ENCODE measurements around the gene PRPF8. TPM values are rescaled to one million over a fixed set of nuclear protein-coding genes. Genes with fewer than 3 reads are reported as not detected.
"Not testable (repeated sequence)": the region's sequence is repeated elsewhere in the genome, so short reads cannot be mapped to it uniquely, and the experiment has no call there.

The PRPF8 gene
- total RNA-seq, 4 donors from 2014 or later, result 111 to 195 (median 161) TPM

GRCh38 chr17:1710807-1711553, 26.3 kb upstream of the PRPF8 start:
- Histone ChIP-seq H3K4me1 (peaks cover 2 to 60% (median 35%) of the 10 kb centered on the region in 3 donors), H3K4me3 (peak overlapping the region; percentile 83 to 90), H3K27me3 (no peaks in the 10 kb centered on the region), H3K36me3 (peaks cover 0 to 36% of the 10 kb centered on the region in 2 donors), H3K9me3 (no peaks in the 10 kb centered on the region), H3K27ac (peak overlapping the region; percentile 54 to 88 (median 86))
- TF ChIP-seq CTCF (IDR thresholded peaks at IDR 0.05), result no peak
- TF ChIP-seq POLR2AphosphoS5 (IDR thresholded peaks at IDR 0.05), result no peak
- no peak for TF ChIP-seq EP300 (IDR thresholded peaks at IDR 0.05)
- TF ChIP-seq POLR2A (IDR thresholded peaks at IDR 0.05), result no peak
- no peak for ATAC-seq
- 40% methylated on average over 1 of the region's 14 CpGs; no CpG with 5 or more reads in 1 of the 2 donors for WGBS, 2 donors (ENCODE audit: low coverage in 1 of 2)

DNA sequence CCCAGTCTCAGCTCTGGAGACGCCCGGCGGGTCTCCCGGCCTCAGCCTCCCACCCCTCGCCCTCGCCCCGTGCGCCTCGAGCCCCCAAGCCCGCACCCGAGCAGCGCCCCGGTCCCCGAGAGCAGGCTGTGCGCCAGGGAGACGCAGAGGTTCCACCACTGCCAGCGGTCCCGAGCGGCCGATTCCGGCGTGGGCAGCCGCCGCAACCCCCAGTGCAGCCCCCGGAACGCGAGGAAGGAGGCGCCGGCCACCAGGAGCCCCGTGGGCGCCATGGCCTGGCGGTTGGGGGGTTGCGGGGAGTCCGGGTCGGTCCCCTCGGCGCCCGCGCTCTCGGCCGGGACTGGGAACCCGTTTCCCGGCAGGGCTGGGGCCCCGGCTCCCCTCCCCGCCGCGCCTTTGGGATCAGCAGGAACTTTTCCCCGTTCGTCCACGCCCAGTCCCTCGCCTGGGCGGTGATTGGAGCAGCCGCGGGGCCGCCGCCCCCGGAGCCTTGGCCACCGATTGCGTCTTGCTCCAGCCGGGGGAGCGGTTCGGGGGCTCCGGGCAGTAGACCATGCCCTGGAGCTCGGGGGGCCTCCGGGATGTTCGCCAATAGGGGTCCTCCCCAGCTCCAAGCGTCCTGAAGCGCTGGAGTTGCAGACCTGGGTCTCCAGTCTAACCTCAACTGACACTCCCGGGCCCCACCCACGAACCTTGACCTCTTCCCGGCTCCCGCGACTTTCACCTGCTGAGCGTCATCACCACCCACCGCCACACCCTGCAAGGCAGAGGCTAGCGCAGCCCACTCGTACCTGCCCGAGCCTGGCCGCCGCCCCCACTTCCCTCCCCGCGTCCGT, 25.5 kb upstream of the PRPF8 start, which contains the start of gene TLCD2:
Gene TLCD2, minus strand, starts transcription at position 407 of the 836 bp plus-strand sequence. Its CDS starts 135 bp downstream, at position 272.
- Histone ChIP-seq H3K4me1 (peaks cover 2 to 59% (median 35%) of the 10 kb centered on the region in 3 donors), H3K9me3 (no peaks in the 10 kb centered on the region), H3K36me3 (peaks cover 0 to 36% of the 10 kb centered on the region in 2 donors), H3K27ac (peak within 1 kb of the TSS; percentile 54 to 88 (median 86)), H3K27me3 (no peaks in the 10 kb centered on the region), H3K4me3 (peak within 1 kb of the TSS; percentile 83 to 90)
- peak; percentile 50 for ATAC-seq
- 11% methylated on average over 13 of the region's 83 CpGs; no CpG with 5 or more reads in 1 of the 2 donors for WGBS, 2 donors (ENCODE audit: low coverage in 1 of 2)
- TF ChIP-seq CTCF (IDR thresholded peaks at IDR 0.05), result peak in 1 of 4 experiments; percentile 21
- TF ChIP-seq EP300 (IDR thresholded peaks at IDR 0.05), result no peak
- peak; percentile 66 for TF ChIP-seq POLR2AphosphoS5 (IDR thresholded peaks at IDR 0.05)
- TF ChIP-seq POLR2A (IDR thresholded peaks at IDR 0.05), result peak; percentile 46 to 70

GRCh38 chr17:1709403-1709951, 24.8 kb upstream of the PRPF8 start:
- TF ChIP-seq EP300 (IDR thresholded peaks at IDR 0.05) (no peak), POLR2A (IDR thresholded peaks at IDR 0.05) (no peak), CTCF (IDR thresholded peaks at IDR 0.05) (no peak)
- ATAC-seq, result peak; percentile 9
- H3K27me3 ChIP-seq, result no peaks in the 10 kb centered on the region
- H3K4me3 ChIP-seq, result peak overlapping the region; percentile 83 to 90
- H3K36me3 ChIP-seq, result peaks cover 0 to 36% of the 10 kb centered on the region in 2 donors
- 0% methylated on average over 5 of the region's 16 CpGs; no CpG with 5 or more reads in 1 of the 2 donors for WGBS, 2 donors (ENCODE audit: low coverage in 1 of 2)
- H3K4me1 ChIP-seq, result peaks cover 2 to 55% (median 35%) of the 10 kb centered on the region in 3 donors
- peak overlapping the region; percentile 54 to 88 (median 86) for H3K27ac ChIP-seq
- no peaks in the 10 kb centered on the region for H3K9me3 ChIP-seq

- peaks cover 0 to 33% of the 10 kb centered on the region in 2 donors for H3K36me3 ChIP-seq
- H3K27ac ChIP-seq, H3K9me3 ChIP-seq, H3K27me3 ChIP-seq, ATAC-seq: not testable (repeated sequence)
- H3K4me1 ChIP-seq, result peaks cover 2 to 49% (median 32%) of the 10 kb centered on the region in 3 donors
- H3K4me3 ChIP-seq, result peak overlapping the region in 1 of 2 donors; percentile 90
- 95% methylated on average over 8 of the region's 10 CpGs; no CpG with 5 or more reads in 1 of the 2 donors for WGBS, 2 donors (ENCODE audit: low coverage in 1 of 2)
Observed at GRCh38 chr17:1708791-1709346, 24.2 kb upstream of the PRPF8 start.

DNA sequence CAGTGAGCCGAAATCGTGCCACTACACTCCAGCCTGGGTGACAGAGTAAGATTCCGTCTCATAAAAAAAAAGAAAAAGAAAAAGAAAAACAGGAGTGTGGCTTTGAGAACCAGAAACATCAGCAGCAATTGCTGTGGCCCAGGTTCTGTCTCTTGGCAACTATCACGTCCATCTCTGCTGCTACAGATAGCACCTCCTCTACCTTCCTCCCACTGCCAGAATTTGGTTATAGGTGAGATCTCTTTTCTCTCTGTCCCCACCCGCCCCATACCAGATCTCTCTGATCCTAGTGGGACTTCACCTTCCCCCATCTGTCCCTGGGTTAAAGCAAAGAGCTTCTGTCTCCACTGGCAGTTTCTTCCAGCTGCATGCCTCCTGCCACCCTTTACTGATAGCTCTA, 22.4 kb upstream of the PRPF8 start:
- H3K9me3 ChIP-seq, result no peaks in the 10 kb centered on the region
- no peaks in the 10 kb centered on the region for H3K27me3 ChIP-seq
- WGBS, 2 donors (ENCODE audit: low coverage in 1 of 2), result 81 to 90% methylated on average over 4 to 5 of the region's 5 CpGs
- ATAC-seq, result no peak
- no peak overlapping the region for H3K27ac ChIP-seq
- H3K4me1 ChIP-seq, result peaks cover 0 to 32% (median 15%) of the 10 kb centered on the region in 3 donors
- TF ChIP-seq POLR2AphosphoS5 (IDR thresholded peaks at IDR 0.05) (no peak), CTCF (IDR thresholded peaks at IDR 0.05) (no peak), EP300 (IDR thresholded peaks at IDR 0.05) (no peak), POLR2A (IDR thresholded peaks at IDR 0.05) (no peak)
- peaks cover 0 to 16% of the 10 kb centered on the region in 2 donors for H3K36me3 ChIP-seq
- H3K4me3 ChIP-seq, result no peak overlapping the region

Data from gastroesophageal sphincter (tissue), 4 donors.